HG02852 (cell line): ENCODE data around the gene ALKBH8.
"Not testable (repeated sequence)": the region's sequence is repeated elsewhere in the genome, so short reads cannot be mapped to it uniquely, and the experiment has no call there.

Source experiments
- ATAC-seq: cut with Tn5 transposase; IDR thresholded peaks from one replicate; pipeline ENCODE4 v1.9.1; 2021; ENCODE audit warnings: mild to moderate bottlenecking, moderate library complexity; ENCODE audit not compliant: unreplicated experiment

Gene ALKBH8

DNA sequence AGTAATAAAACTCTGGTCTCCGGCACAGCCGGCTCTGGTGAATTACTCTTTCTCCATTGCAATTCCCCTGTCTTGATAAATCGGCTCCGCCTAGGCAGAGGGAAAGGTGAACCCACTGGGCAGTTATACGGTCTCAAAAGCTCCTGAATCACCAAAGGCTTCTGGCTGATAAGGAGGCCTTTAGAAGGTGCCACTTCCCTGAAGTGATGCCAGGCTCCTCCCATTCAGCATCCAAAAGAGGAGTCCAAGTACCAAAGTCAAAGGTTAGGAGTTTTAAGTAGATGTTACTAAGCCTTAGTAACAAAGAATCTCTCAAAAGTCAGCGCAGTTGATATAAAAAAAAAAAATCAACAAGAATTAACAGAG, 11.8 kb upstream of the ALKBH8 start:
- ATAC-seq: no peak

DNA sequence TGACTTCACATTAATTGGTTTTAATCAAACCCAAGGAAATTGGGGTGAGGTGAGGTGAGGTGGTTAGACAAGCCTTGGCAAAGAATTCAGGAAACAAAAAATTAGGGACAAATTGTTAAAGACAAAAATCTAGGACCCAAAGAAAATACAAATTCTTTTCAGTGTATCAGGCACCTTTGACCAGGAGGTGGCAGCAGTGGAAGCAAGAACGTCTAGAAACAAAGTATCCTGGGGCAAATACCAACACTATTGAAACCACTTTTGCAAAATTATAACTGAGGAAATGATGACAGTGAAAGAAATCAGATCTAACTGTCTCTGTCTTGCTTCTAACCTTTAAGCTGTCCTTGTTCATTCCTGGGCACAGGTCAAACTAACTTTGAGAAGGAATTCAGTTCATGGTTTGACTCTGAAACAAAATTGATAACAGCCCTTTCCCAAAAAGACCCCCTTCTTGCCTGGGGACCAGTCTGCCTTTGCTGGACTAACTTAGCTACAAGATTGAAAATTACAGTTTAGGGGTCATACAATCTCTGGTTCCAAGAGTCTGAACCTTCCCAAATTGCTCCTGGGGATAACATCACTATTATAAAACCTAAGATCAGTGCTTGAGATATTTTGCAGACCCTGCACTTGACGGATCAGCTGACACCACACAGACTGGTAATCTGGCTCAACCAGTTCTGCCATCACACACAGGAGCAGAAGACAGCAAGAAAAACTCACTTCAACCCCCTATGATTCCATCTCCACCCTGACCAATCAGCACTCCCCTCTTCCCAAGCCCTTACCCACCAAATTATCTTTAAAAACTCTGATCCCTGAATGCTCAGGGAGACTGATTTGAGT, 11.2 kb upstream of the ALKBH8 start:
- not testable (repeated sequence) for ATAC-seq

DNA sequence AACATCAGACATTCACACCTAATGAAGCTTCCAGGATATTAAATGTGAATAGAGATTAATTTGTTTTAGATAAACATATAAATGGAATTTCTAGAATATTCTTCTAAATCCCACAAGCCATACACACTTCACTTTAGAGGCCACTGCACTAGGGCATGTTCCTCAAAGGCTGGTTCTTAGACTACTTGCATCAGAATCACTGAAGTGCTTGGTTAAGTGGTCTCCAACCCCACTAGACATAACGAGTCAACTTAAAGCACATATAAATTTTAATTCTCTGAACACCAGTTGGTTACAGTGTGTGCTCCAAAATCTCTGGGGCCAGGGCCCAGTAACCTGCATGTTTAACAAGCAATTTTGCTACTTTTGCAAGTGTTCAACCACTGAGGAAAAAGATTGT, 7.9 kb upstream of the ALKBH8 start:
- ATAC-seq: no peak

DNA sequence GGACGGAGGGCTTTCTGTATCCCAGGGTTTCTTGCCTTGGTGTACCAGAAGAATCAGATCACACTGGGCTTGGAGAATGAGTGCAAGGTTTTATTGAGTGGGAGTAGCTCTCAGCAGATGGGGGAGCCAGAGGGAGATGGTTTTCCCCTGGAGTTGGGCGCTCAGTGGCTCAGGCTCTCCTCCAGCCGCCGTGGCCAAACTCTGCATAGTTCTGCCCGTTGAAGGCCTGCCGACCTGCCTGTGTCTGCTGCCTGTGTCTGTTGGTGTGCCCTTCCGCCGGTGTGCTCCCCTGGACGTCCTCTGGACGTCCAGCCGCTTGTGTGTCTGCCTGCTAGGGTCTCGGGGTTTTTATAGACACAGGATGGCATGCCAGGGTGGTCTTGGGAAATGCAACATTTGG, 4.5 kb upstream of the ALKBH8 start:
- ATAC-seq: no peak

DNA sequence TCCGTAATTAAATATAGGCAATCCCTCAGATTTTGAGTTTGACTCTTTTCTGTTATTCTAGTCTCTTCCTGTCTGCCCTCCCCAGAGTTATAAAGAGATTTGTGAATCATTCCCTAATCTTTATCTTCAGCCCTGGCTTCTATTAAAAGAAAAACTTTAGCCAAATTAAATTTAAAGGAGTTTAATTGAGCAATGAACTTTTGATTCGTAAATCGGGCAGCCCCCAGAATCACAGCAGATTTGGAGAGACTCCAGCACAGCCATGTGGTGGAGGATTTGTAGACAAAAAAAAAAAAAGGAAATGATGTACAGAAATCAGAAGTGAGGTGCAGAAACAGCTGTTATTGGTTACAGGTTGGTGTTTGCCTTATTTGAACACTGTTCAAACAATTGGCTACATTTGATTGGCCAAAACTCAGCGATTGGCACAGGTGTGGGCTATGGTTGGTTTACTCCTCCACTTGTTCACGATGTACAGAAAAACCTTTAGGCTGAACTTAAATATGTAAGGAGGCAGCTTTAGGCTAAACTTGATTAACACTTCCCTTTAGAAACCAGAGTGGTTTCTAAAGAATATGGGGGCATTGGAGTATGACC, 2.3 kb upstream of the ALKBH8 start:
- no peak for ATAC-seq

DNA sequence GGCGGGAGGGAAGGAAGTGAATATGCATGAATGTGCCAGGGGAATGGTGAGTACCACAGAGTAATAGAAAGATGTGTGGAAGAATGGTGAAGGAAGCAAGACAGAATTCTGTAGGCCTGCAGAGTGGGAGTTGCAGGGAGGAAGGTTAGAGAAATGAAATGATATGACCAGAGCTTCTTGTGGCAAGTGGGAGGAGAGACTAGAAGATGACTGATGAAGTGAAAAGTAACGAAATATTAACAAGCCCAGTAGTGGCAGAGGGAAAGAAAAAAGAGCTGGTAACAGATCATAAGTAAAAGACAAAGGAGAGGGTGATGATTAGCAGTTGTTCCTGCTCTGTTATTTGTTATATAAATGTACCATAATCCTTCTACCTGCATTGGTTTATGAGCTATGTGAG, 1.0 kb upstream of the ALKBH8 start:
- no peak for ATAC-seq

DNA sequence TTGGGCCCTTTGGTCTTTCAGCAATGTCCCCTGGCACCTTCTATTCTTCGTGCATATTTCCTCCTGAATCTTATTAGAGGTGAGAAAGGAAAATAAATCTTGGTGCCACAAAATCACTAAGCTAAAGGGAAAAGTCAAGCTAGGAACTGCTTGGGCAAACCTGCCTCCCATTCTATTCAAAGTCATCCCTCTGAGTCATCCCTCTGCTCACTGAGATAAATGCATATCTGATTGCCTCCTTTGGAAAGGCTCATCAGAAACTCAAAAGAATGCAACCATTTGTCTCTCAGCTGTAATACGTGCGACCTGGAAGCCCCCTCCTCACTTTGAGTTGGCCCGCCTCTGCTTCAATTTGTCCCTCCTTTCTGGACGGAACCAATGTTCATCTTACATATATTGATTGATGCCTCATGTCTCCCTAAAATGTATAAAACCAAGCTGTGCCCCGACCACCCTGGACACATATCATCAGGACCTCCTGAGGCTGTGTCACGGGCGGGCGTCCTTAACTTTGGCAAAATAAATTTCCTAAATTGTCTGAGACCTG, 493 bp upstream of the ALKBH8 start:
- peak; percentile 0 for ATAC-seq

DNA sequence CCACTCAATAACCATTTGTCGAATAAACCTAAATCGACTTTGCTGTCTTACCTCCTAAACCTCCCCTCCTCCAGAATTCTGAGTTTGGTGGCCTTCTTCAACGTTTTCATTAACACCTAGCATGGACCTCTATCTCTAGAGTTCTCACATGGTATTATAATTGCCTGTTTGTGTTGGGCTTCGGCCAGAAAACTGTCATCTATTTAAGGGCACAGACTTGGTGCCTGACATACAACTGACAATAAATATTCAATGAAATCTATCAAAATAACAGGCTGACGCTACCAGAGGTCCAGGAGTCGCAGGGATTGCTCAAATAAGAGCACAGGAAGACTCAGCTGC, 687 bp downstream of the ALKBH8 start:
- peak; percentile 0 for ATAC-seq

DNA sequence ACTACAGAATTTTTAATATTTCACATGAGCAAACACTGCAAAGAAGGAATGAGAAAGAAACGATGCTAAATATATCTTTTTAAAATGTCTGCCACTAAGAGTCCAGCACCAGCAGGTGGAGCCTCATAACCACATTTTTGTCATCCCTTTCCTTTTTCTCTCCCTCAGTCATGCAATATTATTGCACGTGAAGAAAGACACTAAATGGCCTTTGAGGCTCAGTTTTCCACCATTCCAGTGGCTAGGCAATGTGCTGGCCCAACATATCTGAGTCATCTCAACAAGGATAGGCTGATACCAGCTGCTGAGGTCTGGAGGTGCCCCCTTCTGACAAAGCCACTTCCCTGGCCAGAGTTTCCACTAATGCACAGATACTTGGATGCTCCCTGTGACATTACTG, 1.8 kb downstream of the ALKBH8 start:
- peak; percentile 32 for ATAC-seq

DNA sequence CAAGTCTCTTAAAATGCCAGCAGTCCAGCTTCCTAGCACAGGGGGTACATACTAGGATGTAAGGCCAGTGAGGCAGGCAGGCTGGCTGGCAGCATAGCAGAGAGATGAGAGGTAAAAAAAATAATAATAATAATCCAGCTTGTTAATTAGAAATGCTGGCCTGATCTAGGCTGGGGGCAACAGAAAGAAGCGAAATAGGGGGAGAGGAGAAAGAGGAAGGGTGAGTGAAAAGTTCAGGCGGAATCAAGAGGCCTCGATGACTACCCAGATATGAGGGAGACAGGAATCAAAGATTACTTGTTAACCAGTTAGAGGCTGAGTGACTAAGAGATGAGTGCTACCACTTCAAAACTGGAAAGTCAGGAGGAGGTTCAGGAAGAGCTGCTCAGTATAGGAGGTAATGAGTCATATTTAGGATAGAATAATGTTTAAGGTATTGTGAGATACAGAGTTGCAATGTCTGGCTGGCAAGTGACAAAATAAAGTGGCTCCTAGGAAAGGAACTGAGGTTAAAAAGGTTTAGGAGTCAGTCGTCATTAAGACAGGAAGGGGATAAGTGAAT, 2.8 kb downstream of the ALKBH8 start:
- no peak for ATAC-seq

DNA sequence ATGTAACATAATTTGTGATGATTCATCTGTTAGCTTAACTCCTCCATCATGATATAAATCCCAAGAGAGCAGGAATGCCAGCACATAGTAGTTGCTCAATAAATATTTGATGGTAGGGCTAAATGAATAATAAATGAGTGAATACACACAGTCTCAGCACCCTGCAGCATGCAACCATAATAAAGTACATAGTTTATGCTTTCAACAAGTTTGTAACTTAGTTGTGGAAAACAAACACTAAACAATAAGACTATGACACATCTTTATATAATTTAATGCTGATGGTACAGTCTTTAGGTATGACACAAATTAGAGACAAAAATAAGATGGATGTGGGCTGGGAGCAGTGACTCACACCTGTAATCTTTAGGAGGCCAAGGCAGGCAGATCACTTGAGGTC, 3.8 kb downstream of the ALKBH8 start:
- no peak for ATAC-seq

DNA sequence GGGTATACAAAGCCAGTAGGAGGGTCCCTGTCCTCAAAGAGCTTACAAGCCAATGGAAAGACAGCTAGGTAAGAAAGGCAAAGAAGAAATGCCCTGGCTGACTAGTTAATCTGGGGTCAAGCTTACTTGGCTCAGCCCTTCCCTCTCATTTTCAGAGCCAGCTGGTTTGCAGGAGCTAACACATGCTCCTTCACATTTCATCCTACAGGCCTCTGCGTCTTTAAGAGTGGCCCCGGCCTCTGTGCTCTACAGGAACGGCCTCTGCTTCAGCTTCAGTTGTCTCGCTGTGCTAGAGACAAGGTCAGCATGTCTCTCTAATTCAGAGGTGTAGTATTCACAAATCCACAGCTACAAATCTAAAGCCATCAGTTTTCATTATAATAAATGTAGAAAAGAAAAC, 15.2 kb downstream of the ALKBH8 start:
- ATAC-seq: no peak

DNA sequence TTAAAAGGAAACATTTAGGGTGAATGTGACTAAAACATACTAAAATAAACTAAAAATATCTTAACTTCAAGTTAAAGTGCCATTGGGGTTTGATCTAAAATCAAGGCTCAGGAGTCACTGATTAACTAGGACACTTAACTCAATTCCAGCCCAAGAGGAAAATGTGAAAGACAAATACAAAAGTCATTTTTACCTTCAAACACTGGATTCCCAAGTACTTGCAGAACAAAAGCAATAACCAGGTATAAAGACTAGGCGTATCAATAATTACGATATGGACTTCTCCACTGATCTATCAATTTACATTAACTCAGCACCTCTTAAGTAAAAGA, 15.6 kb downstream of the ALKBH8 start:
- ATAC-seq: no peak

DNA sequence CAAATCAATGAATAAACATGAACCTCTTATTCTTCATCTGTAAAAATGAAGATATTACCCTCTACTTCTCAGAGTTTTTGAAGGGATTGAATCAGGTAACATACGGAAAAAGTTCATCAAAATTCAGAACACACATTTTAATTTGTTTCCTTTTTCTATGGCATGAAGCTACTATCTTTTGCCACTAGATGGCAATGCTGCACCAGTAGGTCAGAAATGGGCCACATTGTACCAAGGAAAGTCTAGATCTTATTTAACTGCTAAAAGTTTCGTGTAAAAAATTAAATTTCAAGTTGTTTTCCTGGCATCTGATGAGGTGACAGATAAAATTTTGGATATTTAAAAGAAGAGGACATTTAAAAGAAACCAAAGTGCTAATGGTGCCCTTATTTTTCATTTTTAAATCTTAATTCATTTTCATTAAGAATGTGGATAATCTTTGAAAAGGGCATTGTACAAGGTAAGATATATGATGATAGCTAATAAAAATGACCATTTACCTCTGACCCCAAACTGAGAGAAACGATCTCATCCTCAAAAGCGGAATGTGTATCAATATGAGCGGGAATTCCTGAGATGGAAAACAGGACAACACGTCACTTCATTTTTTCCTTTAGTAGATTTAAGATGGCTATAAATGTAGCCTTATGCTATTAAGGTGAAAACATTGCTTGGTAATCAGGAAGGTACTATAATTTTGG, 16.1 kb downstream of the ALKBH8 start:
- ATAC-seq: peak; percentile 62

DNA sequence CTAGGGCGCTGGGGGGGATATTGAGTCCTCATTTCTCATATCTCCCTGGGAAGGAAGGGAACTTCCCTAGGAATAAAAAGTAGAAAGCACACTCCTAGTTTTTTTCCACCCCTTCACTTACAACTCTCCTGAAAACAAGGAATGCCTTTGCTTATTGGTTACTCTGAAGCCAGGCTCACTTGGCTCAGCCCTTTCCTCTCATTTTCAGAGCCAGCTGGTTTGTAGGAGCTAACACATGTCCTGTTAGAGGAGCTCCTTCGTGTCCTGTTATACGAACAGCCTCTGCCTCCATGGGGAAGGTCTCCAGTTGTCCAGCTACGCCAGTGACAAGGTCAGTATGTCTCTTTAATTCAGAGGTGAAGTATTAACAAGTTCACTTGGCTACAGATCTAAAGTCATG, 17.6 kb downstream of the ALKBH8 start:
- no peak for ATAC-seq

DNA sequence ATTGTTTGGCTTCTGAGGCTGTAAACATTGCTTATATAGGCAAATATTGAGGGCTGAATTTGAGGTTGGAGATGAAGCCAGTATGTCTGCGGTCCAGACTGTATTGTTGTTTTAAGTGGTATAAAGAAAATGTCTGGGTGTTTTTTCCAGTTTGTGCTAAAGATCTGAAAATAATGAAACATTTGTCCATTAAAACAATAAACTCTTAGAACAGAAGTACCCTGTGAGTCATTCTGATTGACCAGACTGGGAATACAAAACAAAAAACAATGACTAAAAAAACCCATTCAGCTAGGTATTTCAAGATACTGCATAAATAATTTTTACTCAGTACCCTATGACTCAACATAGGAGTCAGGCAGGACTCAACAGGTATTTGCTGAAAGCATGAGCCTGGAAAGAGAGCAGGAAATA, 20.4 kb downstream of the ALKBH8 start:
- no peak for ATAC-seq

DNA sequence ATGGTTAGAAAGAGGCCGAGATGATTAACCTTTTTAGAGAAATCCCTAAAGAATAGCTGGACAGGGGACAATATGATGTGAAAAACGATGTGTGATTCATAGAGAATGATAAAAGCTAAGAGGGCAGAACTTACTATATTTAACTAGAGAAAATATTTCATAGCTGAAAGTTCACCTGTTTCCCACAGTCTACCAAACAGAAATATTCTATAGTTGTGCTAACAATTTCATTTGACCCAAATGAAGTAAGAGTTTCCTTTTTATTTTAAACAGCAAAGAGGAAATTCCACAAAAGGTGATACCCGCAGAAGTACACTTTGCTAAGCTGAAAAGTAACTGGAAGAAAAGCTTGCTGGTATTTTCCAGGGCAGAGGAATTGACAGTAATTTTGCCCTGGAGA, 26.7 kb downstream of the ALKBH8 start:
- ATAC-seq: no peak

DNA sequence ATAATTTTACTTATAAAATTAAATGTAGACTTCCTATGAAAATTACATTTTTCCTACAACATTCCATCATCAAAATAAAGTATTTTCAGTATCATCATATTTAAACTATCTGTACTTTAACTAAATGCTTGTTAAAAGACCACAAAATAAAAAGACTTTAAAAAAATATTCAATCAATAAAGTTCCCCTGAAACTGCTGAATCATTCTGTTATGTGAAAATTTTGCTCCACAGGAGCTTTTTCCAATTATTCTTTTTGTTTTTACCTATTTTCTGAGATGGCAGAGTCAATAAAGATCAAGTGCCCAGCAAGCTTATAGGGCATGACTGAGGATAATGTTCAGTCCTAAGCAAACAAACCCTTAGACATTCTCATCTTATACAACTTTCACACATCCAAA, 27.3 kb downstream of the ALKBH8 start:
- ATAC-seq: no peak

DNA sequence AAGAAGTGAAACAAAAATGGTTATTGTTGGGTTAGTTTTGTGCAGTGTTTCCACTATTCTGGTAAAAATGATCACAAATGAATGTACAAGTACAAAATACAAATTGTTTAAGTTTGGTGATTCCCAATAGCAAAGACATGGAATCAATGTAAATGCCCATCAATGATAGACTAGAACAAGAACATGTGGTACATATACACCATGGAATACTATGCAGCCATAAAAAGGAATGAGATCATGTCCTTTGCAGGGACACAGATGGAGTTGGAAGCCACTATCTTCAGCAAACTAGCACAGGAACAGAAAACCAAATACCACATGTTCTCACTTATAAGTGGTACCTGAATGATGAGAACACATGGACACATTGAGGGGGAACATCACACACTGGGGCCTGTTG, 28.4 kb downstream of the ALKBH8 start:
- not testable (repeated sequence) for ATAC-seq

DNA sequence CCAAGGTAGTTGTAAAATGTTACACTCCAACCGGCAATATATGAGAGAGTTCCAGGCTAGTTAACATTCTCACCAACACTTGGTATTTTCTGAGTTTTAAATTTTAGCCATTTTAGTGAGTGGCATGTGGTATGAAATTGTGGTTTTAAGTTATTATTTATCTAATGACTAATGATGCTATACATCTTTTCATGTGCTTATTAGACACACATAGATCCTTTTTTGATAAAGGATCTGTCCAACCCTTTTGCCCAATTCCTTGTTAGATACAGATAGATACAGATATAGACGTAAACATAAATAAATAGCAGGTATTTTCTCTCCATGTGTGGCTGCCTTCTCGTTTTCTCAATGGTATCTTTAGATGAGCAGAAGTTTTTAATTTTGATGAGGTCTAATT, 39.3 kb downstream of the ALKBH8 start:
- ATAC-seq: no peak

DNA sequence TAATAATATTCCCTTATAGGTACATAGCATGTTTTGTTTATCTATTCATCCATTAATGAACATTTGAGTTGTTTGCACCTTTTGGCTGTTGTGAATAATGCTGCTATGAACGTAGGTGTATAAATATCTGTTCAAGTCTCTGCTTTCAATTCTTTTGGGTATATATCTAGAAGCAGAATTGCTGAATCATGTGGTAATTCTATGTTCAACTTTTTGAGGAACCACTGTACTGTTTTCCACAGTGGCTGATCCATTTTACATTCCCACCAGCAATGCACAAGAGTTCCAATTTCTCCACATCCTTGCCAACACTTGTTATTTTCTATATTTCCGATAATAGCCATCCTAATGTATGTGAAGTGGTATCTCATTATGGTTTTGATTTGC, 56.7 kb downstream of the ALKBH8 start:
- ATAC-seq: no peak
